ENCODE results near the gene RNF144A.

The RNF144A gene

GRCh38 chr2:7041421-7041820 lies 124.2 kb downstream of the RNF144A start:
- Mint-ChIP-seq H3K27ac (no peak overlapping the region), H3K27me3 (no peaks in the 10 kb centered on the region), H3K36me3 (ENCODE audit: insufficient read depth) (peaks cover 11% of the 10 kb centered on the region), H3K9me3 (no peaks in the 10 kb centered on the region), H3K4me3 (no peak overlapping the region), H3K4me1 (ENCODE audit: low read depth in 2 of 2) (peaks cover 6 to 12% of the 10 kb centered on the region in 2 donors)
- DNase-seq (no peak), ATAC-seq (replicated peaks) (no peak)

- ATAC-seq (replicated peaks) = no peak
- H3K27ac Mint-ChIP-seq = no peak overlapping the region
- peaks cover 4 to 7% of the 10 kb centered on the region in 2 donors for H3K4me1 Mint-ChIP-seq (ENCODE audit: low read depth in 2 of 2)
- DNase-seq = no peak
- peaks cover 11% of the 10 kb centered on the region for H3K36me3 Mint-ChIP-seq (ENCODE audit: insufficient read depth)
- no peaks in the 10 kb centered on the region for H3K27me3 Mint-ChIP-seq
- H3K9me3 Mint-ChIP-seq = no peaks in the 10 kb centered on the region
- no peak overlapping the region for H3K4me3 Mint-ChIP-seq
These were observed 126.5 kb downstream of the RNF144A start for GRCh38 chr2:7043690-7044089.

GRCh38 chr2:7044253-7045250 lies 127.3 kb downstream of the RNF144A start:
- Mint-ChIP-seq H3K4me1 (ENCODE audit: low read depth in 2 of 2) (peaks cover 4 to 7% of the 10 kb centered on the region in 2 donors), H3K9me3 (no peaks in the 10 kb centered on the region), H3K27me3 (no peaks in the 10 kb centered on the region), H3K36me3 (ENCODE audit: insufficient read depth) (peaks cover 11% of the 10 kb centered on the region), H3K4me3 (no peak overlapping the region), H3K27ac (peak overlapping the region in 1 of 2 donors; percentile 29)
- DNase-seq (peak; percentile 58 to 67 (median 60)), ATAC-seq (replicated peaks) (peak; percentile 80)

- no peak for DNase-seq
- ATAC-seq (replicated peaks) = no peak
- peaks cover 4 to 9% of the 10 kb centered on the region in 2 donors for H3K4me1 Mint-ChIP-seq (ENCODE audit: low read depth in 2 of 2)
These were observed 128.7 kb downstream of the RNF144A start for GRCh38 chr2:7045601-7046590.

GRCh38 chr2:7047661-7048060 lies 130.4 kb downstream of the RNF144A start:
- Mint-ChIP-seq H3K4me3 (no peak overlapping the region), H3K27ac (no peak overlapping the region), H3K9me3 (no peaks in the 10 kb centered on the region), H3K36me3 (ENCODE audit: insufficient read depth) (peaks cover 13% of the 10 kb centered on the region), H3K27me3 (no peaks in the 10 kb centered on the region), H3K4me1 (ENCODE audit: low read depth in 2 of 2) (peaks cover 4 to 12% of the 10 kb centered on the region in 2 donors)
- ATAC-seq (replicated peaks) (no peak), DNase-seq (no peak)

More at GRCh38 chr2:7045601-7046590, 128.7 kb downstream of the RNF144A start:
- no peak overlapping the region for H3K27ac Mint-ChIP-seq
- H3K4me3 Mint-ChIP-seq = no peak overlapping the region
- H3K27me3 Mint-ChIP-seq = no peaks in the 10 kb centered on the region
- H3K36me3 Mint-ChIP-seq (ENCODE audit: insufficient read depth) = peaks cover 11% of the 10 kb centered on the region
- no peaks in the 10 kb centered on the region for H3K9me3 Mint-ChIP-seq

- H3K27me3 Mint-ChIP-seq = no peaks in the 10 kb centered on the region
- no peak for ATAC-seq (replicated peaks)
- H3K27ac Mint-ChIP-seq = peak overlapping the region; percentile 23 to 70
- no peak overlapping the region for H3K4me3 Mint-ChIP-seq
- peaks cover 13% of the 10 kb centered on the region for H3K36me3 Mint-ChIP-seq (ENCODE audit: insufficient read depth)
- no peak for DNase-seq
- peaks cover 4 to 12% of the 10 kb centered on the region in 2 donors for H3K4me1 Mint-ChIP-seq (ENCODE audit: low read depth in 2 of 2)
- no peaks in the 10 kb centered on the region for H3K9me3 Mint-ChIP-seq
These were observed 131.6 kb downstream of the RNF144A start for GRCh38 chr2:7048762-7049294.

GRCh38 chr2:7052404-7052803 lies 135.2 kb downstream of the RNF144A start:
- Mint-ChIP-seq H3K27ac (no peak overlapping the region), H3K36me3 (ENCODE audit: insufficient read depth) (peaks cover 5% of the 10 kb centered on the region), H3K27me3 (no peaks in the 10 kb centered on the region), H3K9me3 (no peaks in the 10 kb centered on the region), H3K4me1 (ENCODE audit: low read depth in 2 of 2) (peaks cover 5 to 8% of the 10 kb centered on the region in 2 donors), H3K4me3 (no peak overlapping the region)
- DNase-seq = no peak
- ATAC-seq (replicated peaks) = no peak

GRCh38 chr2:7053650-7054265 lies 136.5 kb downstream of the RNF144A start:
- ATAC-seq (replicated peaks) = no peak
- peaks cover 5% of the 10 kb centered on the region for H3K36me3 Mint-ChIP-seq (ENCODE audit: insufficient read depth)
- no peaks in the 10 kb centered on the region for H3K9me3 Mint-ChIP-seq
- H3K27ac Mint-ChIP-seq = no peak overlapping the region
- no peaks in the 10 kb centered on the region for H3K27me3 Mint-ChIP-seq
- no peak overlapping the region for H3K4me3 Mint-ChIP-seq
- DNase-seq = no peak
- peaks cover 13 to 20% of the 10 kb centered on the region in 2 donors for H3K4me1 Mint-ChIP-seq (ENCODE audit: low read depth in 2 of 2)

GRCh38 chr2:7057865-7058400 lies 140.7 kb downstream of the RNF144A start:
- peaks cover 26 to 34% of the 10 kb centered on the region in 2 donors for H3K4me1 Mint-ChIP-seq (ENCODE audit: low read depth in 2 of 2)
- ATAC-seq (replicated peaks) (peak; percentile 75), DNase-seq (peak in 1 of 3 experiments; percentile 15)
- peak overlapping the region; percentile 65 to 72 for H3K4me3 Mint-ChIP-seq
- H3K9me3 Mint-ChIP-seq = peaks cover 0 to 2% of the 10 kb centered on the region in 2 donors
- H3K27me3 Mint-ChIP-seq = no peaks in the 10 kb centered on the region
- no peaks in the 10 kb centered on the region for H3K36me3 Mint-ChIP-seq (ENCODE audit: insufficient read depth)
- H3K27ac Mint-ChIP-seq = peak overlapping the region; percentile 44 to 74

GRCh38 chr2:7060156-7060555 lies 142.9 kb downstream of the RNF144A start:
- Mint-ChIP-seq H3K9me3 (peaks cover 2 to 15% of the 10 kb centered on the region in 2 donors), H3K27ac (peak overlapping the region; percentile 4 to 75), H3K4me1 (ENCODE audit: low read depth in 2 of 2) (peaks cover 26 to 34% of the 10 kb centered on the region in 2 donors), H3K27me3 (no peaks in the 10 kb centered on the region), H3K36me3 (ENCODE audit: insufficient read depth) (no peaks in the 10 kb centered on the region), H3K4me3 (no peak overlapping the region)
- ATAC-seq (replicated peaks) (no peak), DNase-seq (no peak)

- Mint-ChIP-seq H3K4me3 (no peak overlapping the region), H3K9me3 (peaks cover 2 to 15% of the 10 kb centered on the region in 2 donors), H3K27ac (peak overlapping the region; percentile 4 to 75), H3K4me1 (ENCODE audit: low read depth in 2 of 2) (peaks cover 26 to 34% of the 10 kb centered on the region in 2 donors), H3K27me3 (no peaks in the 10 kb centered on the region), H3K36me3 (ENCODE audit: insufficient read depth) (no peaks in the 10 kb centered on the region)
- no peak for ATAC-seq (replicated peaks)
- no peak for DNase-seq
These were observed 143.6 kb downstream of the RNF144A start for GRCh38 chr2:7060631-7061449.

- peaks cover 26 to 34% of the 10 kb centered on the region in 2 donors for H3K4me1 Mint-ChIP-seq (ENCODE audit: low read depth in 2 of 2)
- H3K4me3 Mint-ChIP-seq = no peak overlapping the region
- H3K36me3 Mint-ChIP-seq (ENCODE audit: insufficient read depth) = no peaks in the 10 kb centered on the region
- no peak for ATAC-seq (replicated peaks)
- peaks cover 2 to 15% of the 10 kb centered on the region in 2 donors for H3K9me3 Mint-ChIP-seq
- no peak overlapping the region for H3K27ac Mint-ChIP-seq
- no peaks in the 10 kb centered on the region for H3K27me3 Mint-ChIP-seq
- no peak for DNase-seq
These were observed 144.2 kb downstream of the RNF144A start for GRCh38 chr2:7061450-7061789.
